ENCODE measurements around the gene HELZ2.
"Not testable (repeated sequence)": the region's sequence is repeated elsewhere in the genome, so short reads cannot be mapped to it uniquely, and the experiment has no call there.

Gene HELZ2

GRCh38 chr20:63565021-63565698, 8.9 kb downstream of the HELZ2 start:
- DNase-seq (ENCODE audit: low spot score), result no peak

GRCh38 chr20:63564036-63564810, 9.8 kb downstream of the HELZ2 start:
- DNase-seq (ENCODE audit: low spot score), result no peak

DNA sequence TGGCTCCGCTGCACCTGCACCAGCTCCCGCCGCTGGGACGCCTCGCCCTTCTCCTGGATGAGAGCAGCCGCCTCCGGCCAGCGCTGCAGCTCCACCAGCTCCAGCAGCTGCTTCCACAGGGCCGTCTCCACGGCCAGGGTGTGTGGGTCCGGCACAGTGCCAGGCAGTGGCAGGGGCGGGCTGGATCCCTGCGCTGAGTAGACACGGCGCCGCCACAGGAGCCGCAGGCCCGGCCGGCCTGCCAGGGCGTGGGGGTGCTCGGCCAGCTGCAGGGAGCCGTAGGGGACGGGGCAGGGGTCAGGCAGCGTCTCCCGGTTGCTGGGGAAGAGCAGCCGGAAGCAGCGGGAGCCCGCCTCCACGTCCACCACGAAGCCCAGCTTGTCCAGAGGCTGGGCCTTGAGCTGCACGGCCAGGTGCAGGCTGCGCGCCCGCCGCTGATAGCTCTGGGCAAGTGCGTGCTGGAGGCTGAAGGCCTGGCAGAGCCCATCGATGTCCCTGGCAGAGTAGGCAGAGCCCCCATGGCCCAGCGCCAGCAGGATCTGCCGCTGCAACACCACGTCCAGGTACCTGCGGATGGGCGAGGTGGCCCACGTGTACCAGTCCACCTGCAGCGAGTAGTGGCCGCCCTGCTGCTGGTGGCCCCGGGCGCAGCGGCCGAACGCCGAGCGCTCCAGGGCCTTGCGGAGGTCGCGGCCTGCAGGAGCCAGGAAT, 10.7 kb downstream of the HELZ2 start:
- DNase-seq (ENCODE audit: low spot score), result no peak

DNA sequence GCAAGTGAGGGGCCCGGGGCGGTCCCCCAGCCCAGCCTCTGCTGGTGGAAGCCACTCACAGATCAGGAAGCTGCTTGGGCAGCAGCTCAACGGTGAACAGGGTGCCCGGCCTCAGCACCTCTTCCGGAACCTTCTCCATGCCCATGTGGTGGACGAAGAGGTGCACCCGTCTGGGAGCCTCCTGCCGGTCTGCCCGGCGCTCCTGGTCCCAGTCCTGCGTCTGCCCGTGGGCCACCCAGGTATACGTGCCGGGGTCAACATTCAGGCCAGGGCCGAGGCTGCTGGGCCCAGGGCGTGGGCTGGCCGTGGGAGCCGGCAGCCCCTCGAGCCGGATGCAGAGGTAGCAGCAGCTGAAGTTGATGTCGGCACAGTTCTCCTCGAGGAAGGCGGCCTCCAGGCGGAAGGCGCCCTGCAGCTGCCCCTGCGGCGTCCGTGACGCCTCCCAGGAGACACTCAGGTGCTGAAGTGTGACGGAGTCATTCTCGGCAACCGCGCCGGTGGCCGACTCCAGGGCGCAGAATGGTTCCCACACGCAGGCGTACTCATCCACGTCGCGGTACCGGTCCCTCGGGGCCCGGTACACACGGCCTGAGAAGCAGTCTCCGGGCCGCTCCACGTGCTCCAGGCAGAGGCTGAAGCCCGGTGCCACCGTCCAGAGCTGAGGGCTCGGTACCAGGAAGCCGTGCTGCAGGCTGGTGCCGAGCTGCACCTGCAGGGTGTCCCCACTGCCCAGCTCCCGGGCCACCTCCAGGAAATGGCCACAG, 11.4 kb downstream of the HELZ2 start:
- DNase-seq (ENCODE audit: low spot score), result no peak

GRCh38 chr20:63561624-63562396, 12.2 kb downstream of the HELZ2 start:
- DNase-seq (ENCODE audit: low spot score), result no peak

DNA sequence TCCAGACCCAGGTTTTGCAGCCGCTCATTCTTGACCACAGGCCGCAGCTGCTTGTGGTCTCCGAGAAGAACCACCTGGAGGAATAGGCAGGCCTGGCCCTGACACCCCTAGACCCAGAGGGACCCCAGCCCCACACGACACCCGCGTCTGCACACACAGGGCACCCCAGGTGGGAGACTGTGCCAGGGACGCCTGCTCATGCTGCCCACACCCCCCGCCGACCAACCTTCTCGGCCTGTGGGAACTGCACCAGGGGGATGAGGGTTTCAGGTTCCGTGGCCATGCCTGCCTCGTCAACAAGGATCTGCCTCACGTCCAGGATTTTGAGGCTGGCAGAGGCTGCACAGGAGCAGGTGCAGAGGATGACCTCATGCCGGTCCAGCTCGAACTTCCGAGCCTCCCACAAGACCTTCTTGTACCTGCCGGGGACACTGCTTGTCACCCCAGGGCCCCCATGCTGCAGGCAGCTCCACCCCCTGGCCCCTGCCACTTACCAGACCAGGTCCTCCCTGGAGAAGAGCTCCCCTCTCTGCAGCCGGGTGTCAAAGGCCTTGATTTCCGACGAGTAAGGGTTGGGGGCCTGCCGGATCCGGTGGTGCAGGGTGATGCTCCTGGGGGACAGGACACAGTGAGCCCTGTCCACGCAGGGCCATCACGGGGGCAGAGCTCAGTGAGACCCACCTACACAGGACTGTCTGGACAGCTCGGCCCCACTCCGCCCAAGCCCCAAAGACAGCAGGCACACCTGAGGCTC, 13.0 kb downstream of the HELZ2 start:
- no peak for DNase-seq (ENCODE audit: low spot score)

GRCh38 chr20:63560333-63560805, 13.7 kb downstream of the HELZ2 start:
- DNase-seq (ENCODE audit: low spot score), result no peak

- not testable (repeated sequence) for DNase-seq (ENCODE audit: low spot score)
Measured at GRCh38 chr20:63559485-63560332, 14.3 kb downstream of the HELZ2 start.

GRCh38 chr20:63558804-63559484, 15.1 kb downstream of the HELZ2 start:
- no peak for DNase-seq (ENCODE audit: low spot score)

GRCh38 chr20:63557481-63557891, 16.6 kb downstream of the HELZ2 start:
- DNase-seq (ENCODE audit: low spot score), result no peak

DNA sequence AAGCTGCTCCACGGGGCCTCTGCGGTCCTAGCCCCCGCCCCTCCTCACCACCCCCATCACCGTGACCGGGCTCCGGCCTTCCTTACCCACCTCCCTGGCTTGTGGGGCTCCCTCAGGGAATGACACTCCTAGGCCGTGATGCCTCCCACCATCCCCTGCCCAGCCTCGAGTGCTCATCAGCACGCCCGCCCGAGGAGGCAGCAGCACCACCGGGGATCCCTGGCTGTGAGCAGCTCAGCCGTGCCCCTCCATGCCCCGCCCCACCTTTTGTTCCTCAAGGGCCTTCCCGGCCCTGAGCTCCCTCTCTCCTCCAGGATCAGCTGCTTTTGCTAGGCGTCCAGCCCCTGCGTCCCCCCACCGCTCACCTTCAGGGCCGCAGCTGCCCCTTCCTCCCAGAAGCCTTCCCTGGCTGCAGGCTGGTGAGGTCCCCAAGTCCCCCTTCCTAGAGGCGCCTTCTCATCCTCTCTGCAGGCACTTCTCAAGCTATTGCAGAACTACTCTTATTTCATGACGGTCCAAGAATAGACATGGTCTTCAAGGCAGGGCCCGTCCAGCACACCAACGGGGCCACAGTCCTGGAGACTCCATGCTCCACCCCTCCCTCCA, 17.1 kb downstream of the HELZ2 start:
- DNase-seq (ENCODE audit: low spot score), result no peak

- DNase-seq (ENCODE audit: low spot score), result no peak
Measured at GRCh38 chr20:63555661-63556381, 18.2 kb downstream of the HELZ2 start.

DNA sequence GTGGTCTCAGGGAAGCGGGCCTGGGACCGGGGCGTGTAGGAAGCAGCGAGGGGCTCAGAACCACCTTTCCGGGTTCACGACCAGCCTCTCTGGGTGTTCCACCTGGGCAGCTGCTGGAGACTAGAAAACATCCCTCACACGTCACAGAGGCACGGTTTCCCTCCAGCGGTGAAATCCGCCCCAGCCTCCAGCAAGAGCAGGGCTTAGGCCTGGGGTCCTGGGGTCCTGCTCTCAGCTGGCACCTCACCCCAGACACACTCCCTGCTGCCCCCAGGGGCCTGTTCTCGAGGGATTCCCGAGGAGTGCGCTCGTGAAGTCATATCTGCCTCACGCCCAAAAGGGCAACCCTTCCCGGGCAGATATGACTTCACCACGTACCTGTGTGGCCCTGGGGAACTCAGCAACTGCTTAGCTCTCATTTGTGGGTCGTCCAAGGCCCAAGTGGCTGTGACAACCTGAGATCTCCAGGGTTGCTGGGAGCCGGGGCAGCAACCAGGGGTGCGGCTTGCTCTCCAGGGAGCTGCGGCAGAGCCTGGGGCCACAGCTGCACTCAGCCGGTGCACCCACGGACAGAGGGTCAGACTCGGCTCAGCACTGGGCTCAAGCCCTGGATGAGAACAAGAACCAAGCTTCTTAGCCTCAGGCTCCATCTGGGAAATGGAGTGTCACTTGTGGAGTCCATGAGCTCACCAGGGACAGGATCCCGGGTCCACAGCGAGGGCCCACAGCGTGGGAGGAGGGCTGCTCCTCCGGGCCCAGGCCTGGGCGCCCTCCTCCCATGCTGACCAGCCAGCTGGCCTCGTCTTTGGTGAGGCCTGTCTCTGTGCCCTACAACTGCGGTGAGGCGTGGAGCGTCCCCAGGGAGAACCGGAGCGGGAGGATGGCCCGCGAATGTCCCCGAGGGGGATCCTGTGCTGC, 19.4 kb downstream of the HELZ2 start:
- no peak for DNase-seq (ENCODE audit: low spot score)

GRCh38 chr20:63553933-63554290, 20.1 kb downstream of the HELZ2 start, which contains the start of gene FNDC11:
FNDC11 (plus strand) TSS chr20:63554159; CDS start chr20:63555664, 1,505 bp downstream.
- no peak for DNase-seq (ENCODE audit: low spot score)

DNA sequence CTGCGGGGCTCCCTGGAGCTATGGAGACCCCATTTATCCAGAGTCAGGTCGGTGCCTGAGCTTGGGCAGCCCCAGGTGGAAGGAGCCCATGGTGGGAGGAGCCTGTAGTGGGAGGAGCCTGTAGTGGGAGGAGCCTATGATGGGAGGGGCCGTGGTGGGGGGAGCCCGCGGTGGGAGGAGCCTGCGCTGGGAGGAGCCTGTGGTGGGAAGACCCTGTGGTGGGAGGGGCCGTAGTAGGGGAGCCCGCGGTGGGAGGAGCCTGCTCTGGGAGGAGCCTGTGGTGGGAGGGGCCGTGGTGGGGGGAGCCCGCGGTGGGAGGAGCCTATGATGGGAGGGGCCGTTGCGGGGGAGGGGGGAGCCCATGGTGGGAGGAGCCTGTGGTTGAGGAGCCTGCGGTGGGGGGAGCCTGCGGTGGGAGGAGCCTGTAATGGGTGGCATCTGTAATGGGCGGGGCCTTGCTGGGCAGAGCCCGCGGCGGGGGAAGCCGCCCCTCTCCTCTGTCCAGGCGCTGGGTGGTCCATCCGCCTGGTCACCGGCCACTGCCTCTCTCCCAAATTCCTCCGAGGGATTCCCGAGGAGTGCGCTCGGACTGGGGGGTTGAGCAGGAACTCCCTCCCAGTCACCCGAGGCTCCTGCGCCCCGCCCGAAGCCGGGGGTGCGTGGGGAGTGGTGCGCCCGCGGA, 20.6 kb downstream of the HELZ2 start:
- DNase-seq (ENCODE audit: low spot score), result peak; percentile 76
